Measurements from ENCODE around the gene SAMD4B. TPM values are rescaled to one million over a fixed set of nuclear protein-coding genes. Genes with fewer than 3 reads are reported as not detected.
A peak's percentile ranks its signal among the peaks of the same experiment; 100 is the strongest.

The SAMD4B gene
- total and polyA plus RNA-seq, 4 donors = 77.6 to 103 (median 86.8) TPM

- 95 to 98% methylated on average over 8 of the region's 8 CpGs for WGBS, 2 donors
- DNase-seq (no peak), ATAC-seq (ENCODE audit: insufficient read depth, low FRiP score) (no peak)
- peaks cover 10 to 26% (median 13%) of the 10 kb centered on the region in 5 donors for H3K4me1 ChIP-seq (ENCODE audit: control insufficient read depth in 5 of 5, insufficient read depth in 5 of 5, low read length in 5 of 5)
- H3K36me3 ChIP-seq (ENCODE audit: control insufficient read depth in 4 of 4, insufficient read depth in 4 of 4, low read length in 4 of 4) = peaks cover 18 to 26% (median 20%) of the 10 kb centered on the region in 4 donors
- no peaks in the 10 kb centered on the region for H3K9me3 ChIP-seq (ENCODE audit: control insufficient read depth in 4 of 4, insufficient read depth in 3 of 4, low read length in 3 of 4)
- TF ChIP-seq, protein P1, sequence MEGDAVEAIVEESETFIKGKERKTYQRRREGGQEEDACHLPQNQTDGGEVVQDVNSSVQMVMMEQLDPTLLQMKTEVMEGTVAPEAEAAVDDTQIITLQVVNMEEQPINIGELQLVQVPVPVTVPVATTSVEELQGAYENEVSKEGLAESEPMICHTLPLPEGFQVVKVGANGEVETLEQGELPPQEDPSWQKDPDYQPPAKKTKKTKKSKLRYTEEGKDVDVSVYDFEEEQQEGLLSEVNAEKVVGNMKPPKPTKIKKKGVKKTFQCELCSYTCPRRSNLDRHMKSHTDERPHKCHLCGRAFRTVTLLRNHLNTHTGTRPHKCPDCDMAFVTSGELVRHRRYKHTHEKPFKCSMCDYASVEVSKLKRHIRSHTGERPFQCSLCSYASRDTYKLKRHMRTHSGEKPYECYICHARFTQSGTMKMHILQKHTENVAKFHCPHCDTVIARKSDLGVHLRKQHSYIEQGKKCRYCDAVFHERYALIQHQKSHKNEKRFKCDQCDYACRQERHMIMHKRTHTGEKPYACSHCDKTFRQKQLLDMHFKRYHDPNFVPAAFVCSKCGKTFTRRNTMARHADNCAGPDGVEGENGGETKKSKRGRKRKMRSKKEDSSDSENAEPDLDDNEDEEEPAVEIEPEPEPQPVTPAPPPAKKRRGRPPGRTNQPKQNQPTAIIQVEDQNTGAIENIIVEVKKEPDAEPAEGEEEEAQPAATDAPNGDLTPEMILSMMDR (IDR thresholded peaks at IDR 0.05; ENCODE audit: control extremely low read depth, extremely low read depth) = no peak
- no peaks in the 10 kb centered on the region for H3K27me3 ChIP-seq (ENCODE audit: control insufficient read depth in 3 of 3, insufficient read depth in 3 of 3, low read length in 2 of 3)
- no peak overlapping the region for H3K9ac ChIP-seq (ENCODE audit: insufficient read depth in 1 of 2, low read length in 2 of 2)
- H3K27ac ChIP-seq (ENCODE audit: low read depth in 1 of 2, low read length in 1 of 2) = peak overlapping the region in 1 of 2 donors; percentile 48
- no peak overlapping the region for H3K4me3 ChIP-seq
These were observed 91.4 kb downstream of the SAMD4B start for GRCh38 chr19:39433480-39434079.

DNA sequence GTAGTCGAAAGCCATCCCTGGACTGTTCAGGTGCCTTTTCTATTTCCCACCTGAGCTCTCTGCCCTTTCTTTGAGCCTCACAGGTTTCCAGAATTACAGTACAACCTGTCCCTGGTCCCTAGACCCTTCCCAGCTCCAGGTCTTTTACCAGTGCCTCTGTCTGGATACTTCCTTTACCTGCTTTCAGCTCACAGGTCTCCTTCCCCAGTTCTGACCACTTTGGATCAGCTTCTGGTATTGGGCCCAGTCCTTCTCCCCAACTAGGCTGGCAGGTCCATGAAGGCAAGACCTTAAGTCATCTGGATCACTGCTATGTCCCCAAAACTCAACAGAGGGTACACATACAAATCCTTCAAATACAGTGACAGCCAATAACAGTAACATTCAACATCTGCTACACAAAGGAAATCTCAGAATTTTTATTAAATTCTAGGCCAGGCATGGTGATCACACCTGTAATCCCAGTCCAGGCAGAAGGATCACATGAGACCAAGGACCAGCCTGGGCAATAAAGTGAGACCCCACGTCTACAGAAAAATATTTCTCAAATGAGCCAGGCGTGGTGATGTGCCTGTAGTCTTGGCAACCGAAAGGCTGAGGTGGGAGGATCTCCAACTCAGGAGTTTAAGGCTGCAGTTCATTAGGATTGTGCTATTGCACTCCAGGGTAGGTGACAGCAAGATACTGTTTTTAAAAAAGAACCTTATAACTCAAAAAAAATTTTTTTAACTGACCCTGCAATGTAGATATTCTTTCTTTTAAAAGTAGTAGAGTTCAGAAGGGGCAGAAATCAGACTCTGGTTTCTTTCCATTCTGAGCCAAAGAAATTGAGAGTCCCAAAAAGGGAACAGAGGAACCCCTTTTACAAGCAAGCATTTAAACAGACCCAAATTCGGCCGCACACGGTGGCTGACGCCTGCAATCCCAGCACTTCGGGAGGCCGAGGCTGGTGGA lies 92.2 kb downstream of the SAMD4B start:
- H3K4me1 ChIP-seq (ENCODE audit: control insufficient read depth in 5 of 5, insufficient read depth in 5 of 5, low read length in 5 of 5) = peaks cover 5 to 19% (median 10%) of the 10 kb centered on the region in 5 donors
- H3K4me3 ChIP-seq = peak overlapping the region; percentile 92
- WGBS, 2 donors = 46 to 64% methylated on average over 10 of the region's 10 CpGs
- peaks cover 18 to 26% (median 20%) of the 10 kb centered on the region in 4 donors for H3K36me3 ChIP-seq (ENCODE audit: control insufficient read depth in 4 of 4, insufficient read depth in 4 of 4, low read length in 4 of 4)
- ATAC-seq (ENCODE audit: insufficient read depth, low FRiP score) (no peak), DNase-seq (no peak)
- H3K27me3 ChIP-seq (ENCODE audit: control insufficient read depth in 3 of 3, insufficient read depth in 3 of 3, low read length in 2 of 3) = no peaks in the 10 kb centered on the region
- TF ChIP-seq, protein P1 (IDR thresholded peaks at IDR 0.05; ENCODE audit: control extremely low read depth, extremely low read depth) = no peak
- H3K9ac ChIP-seq (ENCODE audit: insufficient read depth in 1 of 2, low read length in 2 of 2) = peak overlapping the region; percentile 81 to 90
- H3K9me3 ChIP-seq (ENCODE audit: control insufficient read depth in 4 of 4, insufficient read depth in 3 of 4, low read length in 3 of 4) = no peaks in the 10 kb centered on the region
- H3K27ac ChIP-seq (ENCODE audit: low read depth in 1 of 2, low read length in 1 of 2) = peak overlapping the region in 1 of 2 donors; percentile 57

Small RNA genes lying within 50 kb of the gene (small RNA-seq; reads per million reads assigned to genes)
- gene AC011445.2 (ENCODE audit: low replicate concordance) = 0.13 reads per million
- 0.12 reads per million for gene MIR4530 (ENCODE audit: low replicate concordance)
- not detected for gene RN7SL566P (ENCODE audit: low replicate concordance)

Other genes with a start within 250 kb of the SAMD4B start
- gene PAK4, start 216.6 kb upstream of the SAMD4B start, total RNA-seq = 10 to 100 TPM; 23.2 to 60.8 TPM
- gene PAK4, start 216.6 kb upstream of the SAMD4B start, polyA plus RNA-seq = 10 to 100 TPM; 34.8 to 38.5 TPM
- under 1 TPM; 0.09 to 0.97 TPM for gene NCCRP1, start 145.5 kb upstream of the SAMD4B start, total RNA-seq
- under 1 TPM; 0.05 to 0.26 TPM for gene NCCRP1, start 145.5 kb upstream of the SAMD4B start, polyA plus RNA-seq
- not detected for gene SYCN, start 138.2 kb upstream of the SAMD4B start, total RNA-seq
- under 1 TPM in 1 of 2 donors, not detected in 1; 0.18 TPM for gene SYCN, start 138.2 kb upstream of the SAMD4B start, polyA plus RNA-seq
- gene IFNL3, start 97.4 kb upstream of the SAMD4B start, total RNA-seq = not detected
- not detected for gene IFNL3, start 97.4 kb upstream of the SAMD4B start, polyA plus RNA-seq
- gene IFNL4, start 93.6 kb upstream of the SAMD4B start, total RNA-seq = not detected
- not detected for gene IFNL4, start 93.6 kb upstream of the SAMD4B start, polyA plus RNA-seq
- not detected for gene IFNL2, start 74.0 kb upstream of the SAMD4B start, total RNA-seq
- gene IFNL2, start 74.0 kb upstream of the SAMD4B start, polyA plus RNA-seq = not detected
- not detected for gene IFNL1, start 46.0 kb upstream of the SAMD4B start, total RNA-seq
- gene IFNL1, start 46.0 kb upstream of the SAMD4B start, polyA plus RNA-seq = under 1 TPM in 1 of 2 donors, not detected in 1; 0.17 TPM
- 1 to 10 TPM; 1.6 to 2.2 TPM for gene LRFN1, start 21.6 kb upstream of the SAMD4B start, total RNA-seq
- gene LRFN1, start 21.6 kb upstream of the SAMD4B start, polyA plus RNA-seq = 1 to 10 TPM; 1.2 to 3.6 TPM
- gene GMFG, start 6.4 kb upstream of the SAMD4B start, total RNA-seq = 100 to 1,000 TPM in 1 of 2 donors, 10 to 100 TPM in 1; 38.4 to 110 TPM
- 100 to 1,000 TPM; 192 to 317 TPM for gene GMFG, start 6.4 kb upstream of the SAMD4B start, polyA plus RNA-seq
- 10 to 100 TPM; 24.8 to 32.9 TPM for gene PAF1, start 48.7 kb downstream of the SAMD4B start, total RNA-seq
- 10 to 100 TPM; 35.1 to 41.8 TPM for gene PAF1, start 48.7 kb downstream of the SAMD4B start, polyA plus RNA-seq
- gene MED29, start 49.0 kb downstream of the SAMD4B start, total RNA-seq = 10 to 100 TPM; 16.5 to 36.3 TPM
- gene MED29, start 49.0 kb downstream of the SAMD4B start, polyA plus RNA-seq = 10 to 100 TPM; 29.4 to 36.8 TPM
- gene ZFP36, start 64.4 kb downstream of the SAMD4B start, total RNA-seq = 100 to 1,000 TPM in 1 of 2 donors, 10 to 100 TPM in 1; 41.2 to 170 TPM
- gene ZFP36, start 64.4 kb downstream of the SAMD4B start, polyA plus RNA-seq = 100 to 1,000 TPM; 174 to 655 TPM
- gene PLEKHG2, start 70.2 kb downstream of the SAMD4B start, total RNA-seq = 10 to 100 TPM; 33.4 to 52.7 TPM
- gene PLEKHG2, start 70.2 kb downstream of the SAMD4B start, polyA plus RNA-seq = 10 to 100 TPM; 15.5 to 20.9 TPM
- 1,000 to 10,000 TPM in 1 of 2 donors, 100 to 1,000 TPM in 1; 108 to 1,772 TPM for gene RPS16, start 93.5 kb downstream of the SAMD4B start, total RNA-seq
- gene RPS16, start 93.5 kb downstream of the SAMD4B start, polyA plus RNA-seq = 1,000 to 10,000 TPM; 2,468 to 3,242 TPM
- gene SUPT5H, start 103.2 kb downstream of the SAMD4B start, total RNA-seq = 100 to 1,000 TPM in 1 of 2 donors, 10 to 100 TPM in 1; 55.1 to 105 TPM
- gene SUPT5H, start 103.2 kb downstream of the SAMD4B start, polyA plus RNA-seq = 100 to 1,000 TPM in 1 of 2 donors, 10 to 100 TPM in 1; 71.0 to 127 TPM
- 10 to 100 TPM; 47.5 to 57.8 TPM for gene TIMM50, start 138.4 kb downstream of the SAMD4B start, total RNA-seq
- gene TIMM50, start 138.4 kb downstream of the SAMD4B start, polyA plus RNA-seq = 10 to 100 TPM; 49.7 to 67.4 TPM
- not detected for gene DLL3, start 156.5 kb downstream of the SAMD4B start, total RNA-seq
- under 1 TPM in 1 of 2 donors, not detected in 1; 0.07 TPM for gene DLL3, start 156.5 kb downstream of the SAMD4B start, polyA plus RNA-seq
- not detected for gene SELENOV, start 172.7 kb downstream of the SAMD4B start, total RNA-seq
- not detected for gene SELENOV, start 172.7 kb downstream of the SAMD4B start, polyA plus RNA-seq
- gene EID2B, start 190.4 kb downstream of the SAMD4B start, total RNA-seq = 1 to 10 TPM; 2.8 to 3.1 TPM
- gene EID2B, start 190.4 kb downstream of the SAMD4B start, polyA plus RNA-seq = 1 to 10 TPM; 2.1 to 5.2 TPM
- gene EID2, start 197.7 kb downstream of the SAMD4B start, total RNA-seq = 10 to 100 TPM; 11.8 to 13.1 TPM
- gene EID2, start 197.7 kb downstream of the SAMD4B start, polyA plus RNA-seq = 10 to 100 TPM; 10.4 to 20.2 TPM